ENCODE results near the gene PRCP.

The PRCP gene

GRCh38 chr11:82906236-82906635, 6.0 kb upstream of the PRCP start:
- DNase-seq, result peak; percentile 44

- DNase-seq, result no peak
These were observed 3.8 kb upstream of the PRCP start for GRCh38 chr11:82903843-82904586.

- DNase-seq, result no peak
These were observed 2.6 kb upstream of the PRCP start for GRCh38 chr11:82902880-82903279.

GRCh38 chr11:82901922-82902485, 1.8 kb upstream of the PRCP start:
- DNase-seq, result no peak

- peak; percentile 99 for DNase-seq
These were observed 1.1 kb upstream of the PRCP start, which contains the start of gene DDIAS for GRCh38 chr11:82901165-82901921. TSS of gene DDIAS (plus strand) at chr11:82901736. CDS start at chr11:82914739, 13,003 bp downstream.

- DNase-seq, result no peak
These were observed 313 bp downstream of the PRCP start for GRCh38 chr11:82899957-82900276.

- no peak for DNase-seq
These were observed 927 bp downstream of the PRCP start for GRCh38 chr11:82899186-82899820.

- no peak for DNase-seq
These were observed 2.0 kb downstream of the PRCP start for GRCh38 chr11:82898241-82898640.

GRCh38 chr11:82896183-82896582, 4.0 kb downstream of the PRCP start:
- DNase-seq, result no peak

GRCh38 chr11:82895437-82896091, 4.7 kb downstream of the PRCP start:
- no peak for DNase-seq

GRCh38 chr11:82892611-82893169, 7.5 kb downstream of the PRCP start:
- DNase-seq, result no peak

GRCh38 chr11:82890936-82891335, 9.3 kb downstream of the PRCP start:
- DNase-seq, result no peak

- DNase-seq, result no peak
These were observed 10.3 kb downstream of the PRCP start for GRCh38 chr11:82890002-82890341.

- DNase-seq, result no peak
These were observed 10.9 kb downstream of the PRCP start for GRCh38 chr11:82889133-82890001.

GRCh38 chr11:82883853-82884252, 16.4 kb downstream of the PRCP start:
- no peak for DNase-seq

GRCh38 chr11:82874646-82875523, 25.3 kb downstream of the PRCP start:
- DNase-seq, result no peak

GRCh38 chr11:82873919-82874333, 26.3 kb downstream of the PRCP start:
- no peak for DNase-seq

- no peak for DNase-seq
These were observed 27.7 kb downstream of the PRCP start for GRCh38 chr11:82872377-82873150.

- no peak for DNase-seq
These were observed 28.6 kb downstream of the PRCP start for GRCh38 chr11:82871646-82872045.

- no peak for DNase-seq
These were observed 30.6 kb downstream of the PRCP start for GRCh38 chr11:82869657-82870056.
